RWPE2 (cell line): Measurements from ENCODE around the gene LRP2.
"Not testable (repeated sequence)": the region's sequence is repeated elsewhere in the genome, so short reads cannot be mapped to it uniquely, and the experiment has no call there.

ENCODE experiments used
- ATAC-seq: fragments of 200-7000 bp; cut with Tn5 transposase; 3 replicates; pipeline ENCODE4 v1.9.1; 2021; ENCODE audit warnings: low read depth
- DNase-seq: peaks from one replicate; pipeline ENCODE4 v3.0.0-alpha.2; 2020; ENCODE audit warnings: low spot score
- H3K27ac ChIP-seq: fragments of 450-650 bp; 2 replicates; pipeline ENCODE4 v1.5.1; 2017; ENCODE audit warnings: mild to moderate bottlenecking; ENCODE audit not compliant: poor library complexity, severe bottlenecking
- H3K27me3 ChIP-seq: fragments of 250-450 bp; sonication (Bioruptor Pico); 2 replicates; pipeline ENCODE4 v1.5.1; 2021; ENCODE audit warnings: mild to moderate bottlenecking, moderate library complexity; ENCODE audit not compliant: insufficient read depth, poor library complexity, severe bottlenecking
- H3K36me3 ChIP-seq: fragments of 250-450 bp; sonication (Bioruptor Pico); 2 replicates; pipeline ENCODE4 v1.5.1; 2020; ENCODE audit warnings: low read depth, mild to moderate bottlenecking, moderate library complexity
- H3K4me1 ChIP-seq: fragments of 250-450 bp; sonication (Bioruptor Pico); 2 replicates; pipeline ENCODE4 v1.5.1; 2021; ENCODE audit warnings: mild to moderate bottlenecking, moderate library complexity; ENCODE audit not compliant: insufficient read depth, poor library complexity, severe bottlenecking
- H3K4me3 ChIP-seq: fragments of 250-450 bp; sonication (Bioruptor Pico); 2 replicates; pipeline ENCODE4 v1.5.1; 2021; ENCODE audit warnings: mild to moderate bottlenecking, moderate library complexity; ENCODE audit not compliant: severe bottlenecking
- H3K9me3 ChIP-seq: fragments of 250-450 bp; sonication (Bioruptor Pico); 2 replicates; pipeline ENCODE4 v1.5.1; 2021; ENCODE audit warnings: mild to moderate bottlenecking, moderate library complexity; ENCODE audit not compliant: severe bottlenecking
- TF ChIP-seq, protein P1 (sequence below): fragments of 450-650 bp; IDR thresholded peaks from one replicate; pipeline ENCODE4 v1.5.1; 2017; ENCODE audit warnings: mild to moderate bottlenecking, moderate library complexity; ENCODE audit not compliant: poor library complexity, severe bottlenecking

The LRP2 gene

DNA sequence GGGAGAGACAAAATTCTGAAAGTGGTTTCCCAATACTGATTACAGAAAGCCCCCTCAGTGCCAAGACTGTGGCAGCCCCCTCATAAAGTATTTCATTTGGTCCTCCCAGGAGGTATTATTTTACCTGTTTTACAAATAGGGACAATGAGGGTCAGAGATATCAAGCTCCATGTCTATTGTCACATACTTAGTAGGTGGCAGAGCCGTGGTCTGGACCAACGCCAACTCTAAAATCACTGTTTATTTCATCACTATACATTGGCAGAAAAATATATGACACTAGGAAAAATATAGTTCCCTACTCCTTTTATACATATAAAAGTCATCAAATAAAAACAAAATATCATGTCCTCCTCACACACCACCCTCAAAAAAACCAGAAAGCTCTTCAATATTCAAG is 224.4 kb downstream of the LRP2 start:
- H3K4me1 ChIP-seq: no peaks in the 10 kb centered on the region
- H3K4me3 ChIP-seq: no peak overlapping the region
- TF ChIP-seq, protein P1, sequence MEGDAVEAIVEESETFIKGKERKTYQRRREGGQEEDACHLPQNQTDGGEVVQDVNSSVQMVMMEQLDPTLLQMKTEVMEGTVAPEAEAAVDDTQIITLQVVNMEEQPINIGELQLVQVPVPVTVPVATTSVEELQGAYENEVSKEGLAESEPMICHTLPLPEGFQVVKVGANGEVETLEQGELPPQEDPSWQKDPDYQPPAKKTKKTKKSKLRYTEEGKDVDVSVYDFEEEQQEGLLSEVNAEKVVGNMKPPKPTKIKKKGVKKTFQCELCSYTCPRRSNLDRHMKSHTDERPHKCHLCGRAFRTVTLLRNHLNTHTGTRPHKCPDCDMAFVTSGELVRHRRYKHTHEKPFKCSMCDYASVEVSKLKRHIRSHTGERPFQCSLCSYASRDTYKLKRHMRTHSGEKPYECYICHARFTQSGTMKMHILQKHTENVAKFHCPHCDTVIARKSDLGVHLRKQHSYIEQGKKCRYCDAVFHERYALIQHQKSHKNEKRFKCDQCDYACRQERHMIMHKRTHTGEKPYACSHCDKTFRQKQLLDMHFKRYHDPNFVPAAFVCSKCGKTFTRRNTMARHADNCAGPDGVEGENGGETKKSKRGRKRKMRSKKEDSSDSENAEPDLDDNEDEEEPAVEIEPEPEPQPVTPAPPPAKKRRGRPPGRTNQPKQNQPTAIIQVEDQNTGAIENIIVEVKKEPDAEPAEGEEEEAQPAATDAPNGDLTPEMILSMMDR: no peak
- ATAC-seq: no peak
- no peaks in the 10 kb centered on the region for H3K27me3 ChIP-seq
- no peaks in the 10 kb centered on the region for H3K9me3 ChIP-seq
- H3K36me3 ChIP-seq: no peaks in the 10 kb centered on the region
- H3K27ac ChIP-seq: no peak overlapping the region
- DNase-seq: no peak

DNA sequence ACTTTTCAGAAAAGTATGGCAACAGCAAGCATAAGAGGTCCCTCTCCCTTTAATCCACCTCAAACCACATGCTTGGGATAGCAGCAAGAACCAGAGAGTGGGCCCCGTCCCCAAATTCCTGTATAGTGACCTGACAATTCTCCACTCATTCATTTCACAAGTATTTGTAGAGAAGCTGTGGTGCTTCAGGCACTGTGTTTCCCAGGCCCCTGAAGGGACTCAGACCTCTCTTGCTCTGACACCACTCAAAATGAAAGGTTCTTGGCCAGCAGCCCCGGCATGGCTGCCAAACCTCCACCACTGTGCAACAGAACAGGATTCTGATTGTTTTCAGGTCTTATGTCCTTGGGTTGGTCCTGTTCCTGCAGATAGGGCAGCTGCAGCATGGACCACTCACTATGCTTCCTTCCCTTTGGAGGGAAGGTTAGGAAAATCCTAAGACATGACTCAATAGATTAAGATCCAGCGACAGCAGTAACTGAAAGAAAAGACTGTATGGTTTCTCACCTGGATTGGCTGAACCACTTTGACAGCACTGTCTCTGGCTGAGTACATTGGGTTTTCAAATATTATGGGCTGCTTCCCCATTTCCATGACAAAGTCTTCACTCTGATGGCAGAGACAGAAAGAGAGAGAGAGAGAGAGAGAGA is 225.3 kb downstream of the LRP2 start:
- TF ChIP-seq, protein P1: no peak
- no peaks in the 10 kb centered on the region for H3K9me3 ChIP-seq
- peak; percentile 29; the same call in 1 of the 3 replicates for ATAC-seq
- DNase-seq: no peak
- H3K4me3 ChIP-seq: no peak overlapping the region
- no peaks in the 10 kb centered on the region for H3K27me3 ChIP-seq
- H3K27ac ChIP-seq: no peak overlapping the region
- H3K4me1 ChIP-seq: no peaks in the 10 kb centered on the region
- no peaks in the 10 kb centered on the region for H3K36me3 ChIP-seq

DNA sequence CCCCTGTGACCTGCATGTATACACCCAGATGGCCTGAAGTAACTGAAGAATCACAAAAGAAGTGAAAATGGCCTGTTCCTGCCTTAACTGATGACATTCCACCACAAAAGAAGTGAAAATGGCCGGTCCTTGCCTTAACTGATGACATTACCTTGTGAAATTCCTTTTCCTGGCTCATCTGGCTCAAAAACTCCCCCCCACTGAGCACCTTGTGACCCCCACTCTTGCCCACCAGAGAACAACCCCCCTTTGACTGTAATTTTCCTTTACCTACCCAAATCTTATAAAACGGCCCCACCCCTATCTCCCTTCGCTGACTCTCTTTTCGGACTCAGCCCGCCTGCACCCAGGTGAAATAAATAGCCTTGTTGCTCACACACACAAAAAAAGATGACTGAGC is 225.9 kb downstream of the LRP2 start:
- not testable (repeated sequence) for ATAC-seq, DNase-seq, H3K36me3 ChIP-seq, H3K9me3 ChIP-seq, H3K27me3 ChIP-seq, H3K4me3 ChIP-seq, H3K4me1 ChIP-seq, H3K27ac ChIP-seq

DNA sequence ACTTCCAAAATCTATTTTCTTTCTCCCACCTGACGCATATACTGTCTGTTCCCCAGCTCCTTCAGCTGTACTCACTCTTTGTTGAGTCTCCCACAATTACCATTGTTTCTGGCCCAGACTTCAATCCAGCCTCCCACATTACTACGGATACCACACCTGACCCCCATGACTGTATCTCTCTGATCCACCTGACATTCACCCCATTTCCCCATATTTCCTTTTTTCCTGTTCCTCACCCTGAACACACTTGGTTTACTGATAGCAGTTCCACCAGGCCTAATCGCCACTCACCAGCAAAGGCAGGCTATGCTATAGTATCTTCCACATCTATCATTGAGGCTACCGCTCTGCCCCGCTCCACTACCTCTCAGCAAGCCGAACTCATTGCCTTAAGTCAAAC is 228.1 kb downstream of the LRP2 start:
- not testable (repeated sequence) for H3K4me3 ChIP-seq, H3K27me3 ChIP-seq, ATAC-seq, H3K36me3 ChIP-seq, H3K9me3 ChIP-seq, DNase-seq, H3K27ac ChIP-seq, H3K4me1 ChIP-seq

DNA sequence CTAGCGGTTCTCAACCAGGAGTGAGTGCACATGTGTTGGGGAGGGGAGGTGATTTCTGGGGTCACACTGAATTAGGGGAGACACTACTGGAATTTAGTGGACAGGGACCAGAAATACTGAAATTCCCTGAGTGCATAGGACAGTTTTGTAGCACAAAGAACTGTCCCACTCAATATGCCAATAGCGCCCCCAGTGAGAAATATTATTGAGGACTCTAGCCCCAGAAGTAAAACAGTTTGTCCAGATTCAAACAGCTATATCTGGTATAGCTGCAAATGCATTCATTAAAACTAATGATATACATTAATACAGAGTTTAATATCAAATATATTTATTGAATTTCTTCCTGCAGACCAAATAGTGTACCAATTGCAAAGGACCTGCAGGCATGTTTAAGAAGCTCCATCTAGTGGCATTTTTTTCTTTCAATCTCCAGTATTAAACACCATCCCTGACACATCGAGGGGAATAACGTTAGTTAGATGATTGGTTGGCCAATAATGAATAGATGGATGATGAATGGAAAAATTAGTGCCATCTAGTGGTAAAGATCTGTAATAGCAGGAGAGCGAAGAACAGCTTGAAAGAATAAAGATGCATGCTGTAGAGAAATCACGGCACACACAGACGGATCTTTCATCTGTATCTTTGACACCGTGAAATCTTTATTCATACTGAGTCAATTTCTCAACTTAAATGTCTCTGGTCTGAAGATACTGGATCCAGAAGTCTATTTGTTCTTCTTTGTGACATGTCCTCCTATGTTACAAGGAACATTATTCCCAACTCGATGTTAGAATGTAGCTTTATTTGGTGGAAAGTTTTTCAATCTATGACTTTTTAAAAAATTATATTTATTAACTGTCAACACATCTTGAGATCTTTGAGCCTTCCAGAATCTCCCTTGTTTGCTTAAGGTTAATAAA is 230.5 kb downstream of the LRP2 start:
- TF ChIP-seq, protein P1: peak; percentile 88
- H3K27me3 ChIP-seq: no peaks in the 10 kb centered on the region
- H3K9me3 ChIP-seq: no peaks in the 10 kb centered on the region
- H3K4me3 ChIP-seq: no peak overlapping the region
- H3K36me3 ChIP-seq: no peaks in the 10 kb centered on the region
- peak; percentile 50; the same call in 2 of the 3 replicates for ATAC-seq
- no peak overlapping the region for H3K27ac ChIP-seq
- DNase-seq: no peak
- no peaks in the 10 kb centered on the region for H3K4me1 ChIP-seq
